ENCODE measurements around the gene UFSP2.

UFSP2 gene

DNA sequence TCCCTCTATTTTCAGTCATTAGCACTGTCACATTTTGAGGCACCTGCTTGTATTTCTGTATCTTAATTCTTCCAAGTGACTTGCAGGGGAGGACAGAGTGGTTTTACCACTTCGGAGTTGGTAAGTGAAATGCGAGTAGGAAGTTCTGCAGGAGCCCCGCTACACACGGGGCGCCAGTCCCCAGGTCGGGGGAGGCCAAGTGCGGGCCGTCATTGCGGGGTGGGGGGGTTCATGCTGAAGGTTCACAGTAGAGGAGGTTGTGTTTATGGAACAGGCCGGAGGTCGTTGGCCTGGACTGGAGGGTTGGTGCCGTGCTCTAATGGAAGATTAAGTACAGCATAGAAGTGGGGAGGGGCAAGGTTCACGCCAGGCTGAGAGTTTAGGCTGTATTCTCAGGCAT lies 74.1 kb downstream of the UFSP2 start:
- peaks cover 7% of the 10 kb centered on the region for H3K36me3 ChIP-seq (ENCODE audit: insufficient read depth, low read length)
- TF ChIP-seq POLR2AphosphoS5 (IDR thresholded peaks at IDR 0.05; ENCODE audit: borderline replicate concordance, low read depth, low read length) (no peak), FOXP2 (optimal IDR thresholded peaks at IDR 0.05; ENCODE audit: control extremely low read depth, extremely low read length, insufficient read depth) (no peak)
- H3K4me3 ChIP-seq: no peak overlapping the region
- H3K9me3 ChIP-seq (ENCODE audit: low read depth, low read length): no peaks in the 10 kb centered on the region
- DNase-seq (ENCODE audit: low read depth, low spot score): no peak
- H3K27ac ChIP-seq: no peak overlapping the region
- no peak overlapping the region for H3K9ac ChIP-seq (ENCODE audit: insufficient read length)
